ENCODE data around the gene PPFIA1.

DNA sequence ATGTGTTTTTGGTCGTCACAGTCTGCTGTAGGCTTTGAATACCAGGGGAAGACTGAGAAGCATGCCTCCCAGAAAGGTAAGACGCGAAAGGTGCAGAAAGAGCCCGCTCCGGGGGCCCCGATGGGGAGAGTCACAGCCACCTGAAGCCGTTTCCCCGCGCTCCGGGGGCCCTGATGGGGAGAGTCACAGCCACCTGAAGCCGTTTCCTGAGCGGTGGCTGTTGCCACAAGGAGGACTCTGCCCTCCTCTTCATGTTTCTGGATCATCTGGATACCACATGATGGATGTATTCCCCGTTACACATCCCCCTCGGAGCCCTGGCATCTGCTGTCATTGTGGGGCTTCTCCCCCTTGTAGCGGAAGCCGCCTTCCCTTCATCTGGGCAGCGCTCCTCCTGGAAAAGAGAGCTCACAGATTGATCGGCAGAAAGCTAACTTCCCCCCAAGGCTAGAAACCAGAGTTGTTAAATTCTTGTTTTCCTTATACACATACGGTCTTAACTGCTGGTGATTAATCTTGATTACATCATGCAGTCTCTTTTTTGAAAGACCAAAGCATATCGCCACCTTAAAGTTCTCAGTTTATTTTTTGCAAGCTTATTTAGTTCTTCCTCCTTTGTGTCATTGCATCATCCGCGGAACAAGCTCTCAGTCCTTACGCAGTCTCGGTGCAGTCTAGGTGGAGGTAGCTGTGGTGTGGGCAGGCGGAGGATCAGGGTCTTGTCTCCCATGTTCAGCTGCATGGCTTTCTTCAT is 145.3 kb downstream of the PPFIA1 start:
- TF ChIP-seq, protein P1, sequence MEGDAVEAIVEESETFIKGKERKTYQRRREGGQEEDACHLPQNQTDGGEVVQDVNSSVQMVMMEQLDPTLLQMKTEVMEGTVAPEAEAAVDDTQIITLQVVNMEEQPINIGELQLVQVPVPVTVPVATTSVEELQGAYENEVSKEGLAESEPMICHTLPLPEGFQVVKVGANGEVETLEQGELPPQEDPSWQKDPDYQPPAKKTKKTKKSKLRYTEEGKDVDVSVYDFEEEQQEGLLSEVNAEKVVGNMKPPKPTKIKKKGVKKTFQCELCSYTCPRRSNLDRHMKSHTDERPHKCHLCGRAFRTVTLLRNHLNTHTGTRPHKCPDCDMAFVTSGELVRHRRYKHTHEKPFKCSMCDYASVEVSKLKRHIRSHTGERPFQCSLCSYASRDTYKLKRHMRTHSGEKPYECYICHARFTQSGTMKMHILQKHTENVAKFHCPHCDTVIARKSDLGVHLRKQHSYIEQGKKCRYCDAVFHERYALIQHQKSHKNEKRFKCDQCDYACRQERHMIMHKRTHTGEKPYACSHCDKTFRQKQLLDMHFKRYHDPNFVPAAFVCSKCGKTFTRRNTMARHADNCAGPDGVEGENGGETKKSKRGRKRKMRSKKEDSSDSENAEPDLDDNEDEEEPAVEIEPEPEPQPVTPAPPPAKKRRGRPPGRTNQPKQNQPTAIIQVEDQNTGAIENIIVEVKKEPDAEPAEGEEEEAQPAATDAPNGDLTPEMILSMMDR (IDR thresholded peaks at IDR 0.05; ENCODE audit: low read depth, low read length): no peak
- TF ChIP-seq EZH2phosphoT487 (IDR thresholded peaks at IDR 0.05; ENCODE audit: low read depth): no peak
